Heart left ventricle (tissue), 16 donors: Measurements from ENCODE around the gene BIRC2. TPM values are rescaled to one million over a fixed set of nuclear protein-coding genes. Genes with fewer than 3 reads are reported as not detected.

Experiments used
- ATAC-seq, 4 donors: fragments of 200-7000 bp; cut with Tn5 transposase; one replicate each; pipeline ENCODE4 v1.9.1; 2020 to 2022; ENCODE audit warnings: moderate library complexity in 4 of 4, mild to moderate bottlenecking in 3 of 4, moderate number of reproducible peaks in 1 of 4
- DNase-seq, 5 donors: peaks; one replicate each; pipeline ENCODE4 v3.0.0-alpha.2; 2020
- H3K27ac ChIP-seq, 12 donors: fragments of 200-600 bp; sonication (generic) in 4 of 12; one replicate each; pipeline versions ENCODE4 v1.5.0 to v1.8.0; 2016 to 2022; ENCODE audit warnings: mild to moderate bottlenecking in 2 of 12
- H3K27me3 ChIP-seq, 9 donors: fragments of 200-600 bp; sonication (generic) in 2 of 9; one replicate each; pipeline versions ENCODE4 v1.5.1 to v1.8.0; 2016 to 2022; ENCODE audit warnings: mild to moderate bottlenecking in 3 of 9
- H3K36me3 ChIP-seq, 9 donors: fragments of 200-600 bp; sonication (generic) in 2 of 9; one replicate each; pipeline versions ENCODE4 v1.5.0 to v1.8.0; 2018 to 2022; ENCODE audit warnings: mild to moderate bottlenecking in 2 of 9
- H3K4me1 ChIP-seq, 12 donors: fragments of 200-600 bp; sonication (generic) in 4 of 12; one replicate each; pipeline versions ENCODE4 v1.5.0 to v1.8.0; 2016 to 2022; ENCODE audit warnings: mild to moderate bottlenecking in 3 of 12
- H3K4me3 ChIP-seq, 12 donors: fragments of 200-600 bp; sonication (generic) in 4 of 12; one replicate each; pipeline versions ENCODE4 v1.5.0 to v1.8.0; 2017 to 2022; ENCODE audit warnings: mild to moderate bottlenecking in 9 of 12, moderate library complexity in 4 of 12
- H3K9me3 ChIP-seq, 12 donors: fragments of 200-600 bp; sonication (generic) in 4 of 12; one replicate each; pipeline versions ENCODE4 v1.5.0 to v1.8.0; 2016 to 2022; ENCODE audit warnings: mild to moderate bottlenecking in 1 of 12
- POLR2A ChIP-seq, 2 donors: fragments of 450-650 bp; IDR thresholded peaks; one replicate each; pipeline ENCODE4 v1.6.1; 2017; ENCODE audit warnings: antibody characterized with exemption in 2 of 2, mild to moderate bottlenecking in 2 of 2, moderate library complexity in 2 of 2
- WGBS, 4 donors: extraction: QIAGEN DNeasy Blood & Tissue Kit in 2 of 4; methylation state at CpG; one replicate each; pipeline versions ENCODE4 v1.1.5 to v1.1.7; 2013 to 2018; 5-methylcytosine and 5-hydroxymethylcytosine counted together
- intact Hi-C, 10 donors: fragments of 100-400 bp; cut with DNase I; formaldehyde crosslinking; loops; one replicate each; pipeline versions ENCODE4 v1.11.1 to v1.14.2; 2022
- polyA plus RNA-seq, 2 donors: library from polyadenylated mRNA; stranded (reverse); fragments of 200-250 nt; gene quantifications; one replicate each; pipeline ENCODE4 v1.2.3, GENCODE V29; 2013
- total RNA-seq, 9 donors: library from RNA; depleted of rRNA in 2 of 9; stranded (reverse); fragments of >200 nt in 2 of 9; fragmentation: NEBNext Ultra II Directional in 3 of 9; extraction: Animal tissue kit (Norgen Biotek cat#: 25700) in 3 of 9; gene quantifications; one replicate each; pipeline versions ENCODE4 v1.1.0 to v1.2.4, GENCODE V29; 2016 to 2023
- TF ChIP-seq, protein P1 (sequence below), 12 donors: fragments of 200-600 bp; sonication (generic) in 4 of 12; IDR thresholded peaks; one replicate each; pipeline versions ENCODE4 v1.5.0 to v1.8.0; 2018 to 2022; ENCODE audit warnings: antibody characterized with exemption in 12 of 12, mild to moderate bottlenecking in 5 of 12
- donor health status: ischemic (EF 13 %, LVEDD 7.1; RV severe dilation, severe dysfunction).
- donor health status: healthy with polysubstance abuse.
- donor health status: DM: no; HTN: yes; CAD: no.
- donor health status: DM: no; HTN: no; CAD: no.
- donor health status: ischemic (EF 25% LVEDD 6.9; RV normal size, moderate dysfunction).
- donor health status: ischemic (EF 25% LVEDD 5.7; RV mildly dilated, moderate dysfunction).
- donor health status: healthy.
- donor health status: DM: yes; HTN: yes; CAD: no.
- donor health status: ischemic (EF 35%, LVEDD 5.7; RV mildly dilated, moderate dysfunction).
- donor health status: nonischemic (EF 11% LVEDD 7.7; RV severe dilation, severe dysfunction).
- donor health status: DM: yes; HTN: yes; CAD: no.
- donor health status: PGD.
- donor health status: ischemic (EF 29% LVEDD 5.4; RV normal size, mild dysfunction).
- donor health status: nonischemic (EF 23%, LVEDD 6.1; RV moderate dilation, normal function).

The BIRC2 gene
- total and polyA plus RNA-seq, 11 donors = 17.9 to 39.9 (median 32.7) TPM

DNA sequence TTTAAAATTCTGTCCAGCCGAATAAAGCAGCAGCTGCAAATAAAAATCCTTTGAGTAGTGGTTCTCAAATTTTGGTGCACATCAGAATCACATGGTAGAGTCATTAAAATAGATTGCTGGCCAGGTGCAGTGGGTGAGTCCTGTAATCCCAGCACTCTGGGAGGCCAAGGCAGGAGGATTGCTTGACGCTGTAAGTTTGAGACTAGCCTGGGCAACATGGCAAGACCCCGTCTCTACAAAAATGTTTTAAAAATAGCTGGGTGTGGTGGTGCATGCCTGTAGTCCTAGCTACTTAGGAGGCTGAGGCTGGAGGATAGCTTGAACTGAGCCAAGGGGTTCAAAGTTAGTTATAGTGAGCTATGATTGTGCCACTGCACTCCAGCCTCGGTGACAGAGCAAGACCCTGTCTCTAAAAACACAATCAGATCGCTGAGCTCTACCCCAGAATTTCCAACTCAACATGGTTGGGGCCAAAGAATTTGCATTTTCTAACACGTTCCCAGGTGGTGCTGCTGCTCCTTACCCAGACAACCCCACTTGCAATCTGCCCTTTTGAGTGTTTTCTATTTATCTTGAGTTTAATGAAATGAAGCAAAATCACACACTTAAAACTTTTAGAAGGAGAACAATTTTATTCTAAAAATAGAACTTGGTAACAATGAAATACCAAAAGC is 48.8 kb downstream of the BIRC2 start:
- Histone ChIP-seq H3K9me3 (peaks cover 0 to 5% (median 0%) of the 10 kb centered on the region in 12 donors), H3K4me1 (peaks cover 0 to 11% (median 1%) of the 10 kb centered on the region in 12 donors), H3K27ac (no peak overlapping the region), H3K27me3 (no peaks in the 10 kb centered on the region), H3K36me3 (peaks cover 0 to 98% (median 84%) of the 10 kb centered on the region in 9 donors), H3K4me3 (no peak overlapping the region)
- ATAC-seq (no peak), DNase-seq (no peak)
- intact Hi-C loops = loop anchor here in 1 of 10 donors (10.0 kb wide), 1 partner anchor 99 kb away; no protein-coding TSS in a partner anchor
- WGBS, 4 donors = 87 to 92% (median 89%) methylated on average over 6 of the region's 6 CpGs
- TF ChIP-seq POLR2A (IDR thresholded peaks at IDR 0.05) = no peak
- TF ChIP-seq, protein P1, sequence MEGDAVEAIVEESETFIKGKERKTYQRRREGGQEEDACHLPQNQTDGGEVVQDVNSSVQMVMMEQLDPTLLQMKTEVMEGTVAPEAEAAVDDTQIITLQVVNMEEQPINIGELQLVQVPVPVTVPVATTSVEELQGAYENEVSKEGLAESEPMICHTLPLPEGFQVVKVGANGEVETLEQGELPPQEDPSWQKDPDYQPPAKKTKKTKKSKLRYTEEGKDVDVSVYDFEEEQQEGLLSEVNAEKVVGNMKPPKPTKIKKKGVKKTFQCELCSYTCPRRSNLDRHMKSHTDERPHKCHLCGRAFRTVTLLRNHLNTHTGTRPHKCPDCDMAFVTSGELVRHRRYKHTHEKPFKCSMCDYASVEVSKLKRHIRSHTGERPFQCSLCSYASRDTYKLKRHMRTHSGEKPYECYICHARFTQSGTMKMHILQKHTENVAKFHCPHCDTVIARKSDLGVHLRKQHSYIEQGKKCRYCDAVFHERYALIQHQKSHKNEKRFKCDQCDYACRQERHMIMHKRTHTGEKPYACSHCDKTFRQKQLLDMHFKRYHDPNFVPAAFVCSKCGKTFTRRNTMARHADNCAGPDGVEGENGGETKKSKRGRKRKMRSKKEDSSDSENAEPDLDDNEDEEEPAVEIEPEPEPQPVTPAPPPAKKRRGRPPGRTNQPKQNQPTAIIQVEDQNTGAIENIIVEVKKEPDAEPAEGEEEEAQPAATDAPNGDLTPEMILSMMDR (IDR thresholded peaks at IDR 0.05) = no peak

DNA sequence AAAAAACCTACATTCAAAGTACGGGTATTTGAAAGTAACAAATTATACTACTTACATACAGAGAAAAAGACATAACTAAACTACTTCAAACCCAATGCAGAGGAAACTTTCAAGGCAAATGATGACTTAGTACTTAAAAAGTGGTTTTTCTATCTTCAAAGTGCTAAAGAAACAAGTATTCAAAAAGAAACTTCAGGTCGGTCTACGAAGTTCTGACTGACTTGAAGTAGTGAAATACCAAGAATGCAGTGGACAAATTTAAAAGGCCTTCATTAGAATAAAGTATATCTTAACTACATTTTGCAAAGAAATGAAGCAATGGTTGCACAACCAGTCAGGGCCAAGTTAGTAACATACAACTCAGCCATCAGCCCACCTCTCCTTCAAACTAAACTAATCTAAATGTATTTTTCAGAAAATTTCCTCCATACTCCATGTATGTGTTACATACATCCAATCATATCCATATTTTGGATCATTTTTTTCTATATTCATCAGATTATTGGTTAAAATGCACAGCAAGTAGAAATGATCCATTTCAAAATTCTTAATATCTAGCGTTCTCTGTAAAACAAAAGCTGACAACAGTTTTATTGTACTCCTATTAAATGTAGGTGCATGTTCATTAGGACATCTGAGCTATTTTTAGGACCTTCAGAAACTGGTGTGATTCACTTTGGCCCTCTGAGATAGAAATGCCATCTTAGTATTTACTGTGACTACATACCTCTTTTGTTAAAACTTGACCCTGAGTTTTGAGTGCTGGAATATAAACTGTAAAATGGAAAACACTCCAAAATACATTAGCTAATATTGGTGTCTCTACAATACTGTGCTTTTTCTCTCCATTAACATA is 49.9 kb downstream of the BIRC2 start:
- intact Hi-C loops = loop anchor here in 1 of 10 donors (10.0 kb wide), 1 partner anchor 98 kb away; no protein-coding TSS in a partner anchor
- Histone ChIP-seq H3K36me3 (peaks cover 0 to 99% (median 84%) of the 10 kb centered on the region in 9 donors), H3K27ac (no peak overlapping the region), H3K9me3 (peaks cover 0 to 5% (median 0%) of the 10 kb centered on the region in 12 donors), H3K4me1 (peaks cover 0 to 11% (median 1%) of the 10 kb centered on the region in 12 donors), H3K4me3 (no peak overlapping the region), H3K27me3 (no peaks in the 10 kb centered on the region)
- WGBS, 4 donors = 92 to 93% (median 92%) methylated on average over 4 of the region's 4 CpGs
- TF ChIP-seq, protein P1 (IDR thresholded peaks at IDR 0.05) = no peak
- no peak for TF ChIP-seq POLR2A (IDR thresholded peaks at IDR 0.05)
- DNase-seq = no peak
- no peak for ATAC-seq

DNA sequence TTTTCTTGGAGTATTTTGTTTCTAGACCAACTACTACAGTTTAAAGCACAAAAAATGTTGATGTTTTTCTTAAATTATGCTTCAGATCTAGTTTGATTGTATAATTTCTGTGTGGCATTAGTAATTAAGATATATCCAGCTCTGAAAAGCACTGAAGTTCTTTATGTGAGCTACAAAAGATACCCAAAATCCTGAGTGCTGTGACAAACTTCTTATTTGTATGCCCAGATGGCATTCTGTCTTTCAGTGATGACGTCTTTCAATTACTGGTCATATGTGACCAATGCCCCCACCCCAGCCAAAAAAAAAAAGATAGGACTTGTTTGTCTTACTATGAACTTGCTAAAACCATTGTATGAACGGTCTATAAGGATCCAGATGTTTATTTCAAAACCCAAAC is 51.3 kb downstream of the BIRC2 start:
- no peak for ATAC-seq
- no peak overlapping the region for H3K27ac ChIP-seq
- H3K4me3 ChIP-seq = no peak overlapping the region
- H3K36me3 ChIP-seq = peaks cover 0 to 100% (median 76%) of the 10 kb centered on the region in 9 donors
- WGBS, 4 donors = 95 to 98% (median 97%) methylated on average over 2 of the region's 2 CpGs
- H3K4me1 ChIP-seq = peaks cover 0 to 20% (median 1%) of the 10 kb centered on the region in 12 donors
- no peak for DNase-seq
- TF ChIP-seq, protein P1 (IDR thresholded peaks at IDR 0.05) = no peak
- no peak for TF ChIP-seq POLR2A (IDR thresholded peaks at IDR 0.05)
- H3K9me3 ChIP-seq = no peaks in the 10 kb centered on the region
- intact Hi-C loops = loop anchor here in 1 of 10 donors (10.0 kb wide), 1 partner anchor 97 kb away; no protein-coding TSS in a partner anchor
- no peaks in the 10 kb centered on the region for H3K27me3 ChIP-seq

DNA sequence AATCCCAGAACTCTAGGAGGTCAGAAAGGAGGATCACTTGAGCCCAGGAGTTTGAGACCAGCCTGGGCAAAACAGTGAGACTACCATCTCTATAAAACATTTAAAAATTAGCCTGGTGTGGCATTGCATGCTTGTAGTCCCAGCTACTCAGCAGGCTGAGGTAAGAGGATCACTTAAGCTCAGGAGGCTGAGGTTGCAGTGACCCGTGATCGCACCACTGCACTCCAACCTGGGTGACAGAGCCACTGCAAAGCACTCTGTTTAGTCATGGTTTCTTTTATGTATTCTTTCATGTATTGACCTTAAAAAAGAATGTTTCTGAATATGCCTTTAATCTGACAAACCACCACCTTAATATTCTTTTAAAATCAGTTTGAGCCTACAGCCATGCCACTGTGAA is 52.2 kb downstream of the BIRC2 start:
- DNase-seq (no peak), ATAC-seq (no peak)
- Histone ChIP-seq H3K4me1 (peaks cover 0 to 29% (median 1%) of the 10 kb centered on the region in 12 donors), H3K9me3 (no peaks in the 10 kb centered on the region), H3K36me3 (peaks cover 0 to 97% (median 76%) of the 10 kb centered on the region in 9 donors), H3K27ac (no peak overlapping the region), H3K27me3 (no peaks in the 10 kb centered on the region), H3K4me3 (no peak overlapping the region)
- 97 to 100% (median 98%) methylated on average over 2 of the region's 2 CpGs for WGBS, 4 donors
- intact Hi-C loops = loop anchor here in 1 of 10 donors (10.0 kb wide), 1 partner anchor 96 kb away; no protein-coding TSS in a partner anchor
- no peak for TF ChIP-seq POLR2A (IDR thresholded peaks at IDR 0.05)
- TF ChIP-seq, protein P1 (IDR thresholded peaks at IDR 0.05) = no peak
